Measurements from ENCODE around the gene GAB2. TPM values are rescaled to one million over a fixed set of nuclear protein-coding genes. Genes with fewer than 3 reads are reported as not detected.

GAB2 gene
- total RNA-seq, 4 donors from 2014 or later: 39.6 to 57.3 (median 46.6) TPM

GRCh38 chr11:78318321-78319114 is 99.1 kb downstream of the GAB2 start:
- WGBS, 2 donors: 28 to 32% methylated on average over 9 of the region's 9 CpGs

GRCh38 chr11:78315724-78316123 is 101.9 kb downstream of the GAB2 start:
- Histone ChIP-seq H3K9me3 (no peaks in the 10 kb centered on the region), H3K27me3 (no peaks in the 10 kb centered on the region), H3K4me1 (peaks cover 0 to 72% (median 42%) of the 10 kb centered on the region in 4 donors), H3K4me3 (no peak overlapping the region), H3K27ac (no peak overlapping the region), H3K36me3 (no peaks in the 10 kb centered on the region)
- DNase-seq (ENCODE audit: low spot score in 2 of 2): no peak
- 92 to 94% methylated on average over 3 of the region's 3 CpGs for WGBS, 2 donors
- TF ChIP-seq POLR2A (IDR thresholded peaks at IDR 0.05) (no peak), EP300 (IDR thresholded peaks at IDR 0.05) (no peak), CTCF (IDR thresholded peaks at IDR 0.05) (no peak)

More at GRCh38 chr11:78318321-78319114, 99.1 kb downstream of the GAB2 start:
- Histone ChIP-seq H3K4me3 (no peak overlapping the region), H3K9me3 (no peaks in the 10 kb centered on the region), H3K4me1 (peaks cover 0 to 45% (median 23%) of the 10 kb centered on the region in 4 donors), H3K27ac (peak overlapping the region in 2 of 4 donors; percentile 49 to 70), H3K27me3 (no peaks in the 10 kb centered on the region), H3K36me3 (no peaks in the 10 kb centered on the region)
- no peak for DNase-seq (ENCODE audit: low spot score in 2 of 2)
- TF ChIP-seq POLR2A (IDR thresholded peaks at IDR 0.05): no peak
- no peak for TF ChIP-seq EP300 (IDR thresholded peaks at IDR 0.05)
- no peak for TF ChIP-seq CTCF (IDR thresholded peaks at IDR 0.05)

- WGBS, 2 donors: 59 to 60% methylated on average over 5 of the region's 5 CpGs
- no peaks in the 10 kb centered on the region for H3K36me3 ChIP-seq
- DNase-seq (ENCODE audit: low spot score in 2 of 2): no peak
- peak overlapping the region in 2 of 4 donors; percentile 48 to 69 for H3K27ac ChIP-seq
- H3K9me3 ChIP-seq: no peaks in the 10 kb centered on the region
- TF ChIP-seq CTCF (IDR thresholded peaks at IDR 0.05): no peak
- no peak for TF ChIP-seq POLR2A (IDR thresholded peaks at IDR 0.05)
- no peak for TF ChIP-seq EP300 (IDR thresholded peaks at IDR 0.05)
- H3K4me3 ChIP-seq: no peak overlapping the region
- H3K27me3 ChIP-seq: no peaks in the 10 kb centered on the region
- H3K4me1 ChIP-seq: peaks cover 0 to 73% (median 36%) of the 10 kb centered on the region in 4 donors
Measured at GRCh38 chr11:78314762-78315161, 102.9 kb downstream of the GAB2 start.

- H3K27me3 ChIP-seq: no peaks in the 10 kb centered on the region
- H3K4me1 ChIP-seq: peaks cover 0 to 72% (median 30%) of the 10 kb centered on the region in 4 donors
- DNase-seq (ENCODE audit: low spot score in 2 of 2): no peak
- no peaks in the 10 kb centered on the region for H3K9me3 ChIP-seq
- H3K4me3 ChIP-seq: no peak overlapping the region
- 64 to 77% methylated on average over 2 of the region's 2 CpGs for WGBS, 2 donors
- TF ChIP-seq CTCF (IDR thresholded peaks at IDR 0.05): no peak
- TF ChIP-seq EP300 (IDR thresholded peaks at IDR 0.05): no peak
- TF ChIP-seq POLR2A (IDR thresholded peaks at IDR 0.05): no peak
- peak overlapping the region in 2 of 4 donors; percentile 42 to 69 for H3K27ac ChIP-seq
- H3K36me3 ChIP-seq: no peaks in the 10 kb centered on the region
Measured at GRCh38 chr11:78313898-78314297, 103.7 kb downstream of the GAB2 start.

DNA sequence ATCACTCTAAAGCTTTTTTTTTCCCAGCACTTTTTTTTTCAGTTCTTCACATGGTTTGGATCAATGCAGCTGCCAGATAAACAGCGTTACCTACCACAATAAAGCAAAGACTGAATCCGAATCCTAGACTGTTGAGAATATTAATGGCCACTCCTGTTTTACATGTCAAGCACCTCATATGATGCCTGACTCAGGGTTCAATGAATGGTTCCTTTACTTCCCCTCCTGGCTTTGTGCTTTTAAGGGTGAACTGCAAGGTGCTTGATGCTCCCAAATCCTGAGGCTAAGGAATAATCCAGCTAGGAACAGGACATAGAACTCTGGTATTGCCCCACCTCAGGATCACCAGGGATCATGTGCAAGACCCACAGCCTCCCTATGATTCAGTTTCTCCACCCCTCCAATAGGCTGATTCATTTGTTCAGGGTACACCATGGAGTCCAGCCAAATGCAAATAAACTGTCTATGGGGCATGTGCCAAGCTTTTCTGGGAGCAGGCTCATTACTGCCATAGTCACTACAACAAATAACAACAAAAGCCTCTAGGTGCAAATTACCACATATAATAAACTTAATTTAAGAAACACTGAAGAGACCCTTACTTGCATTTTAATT is 104.3 kb downstream of the GAB2 start:
- Histone ChIP-seq H3K27me3 (no peaks in the 10 kb centered on the region), H3K27ac (peak overlapping the region in 2 of 4 donors; percentile 42 to 69), H3K4me1 (peaks cover 0 to 66% (median 28%) of the 10 kb centered on the region in 4 donors), H3K36me3 (no peaks in the 10 kb centered on the region), H3K4me3 (no peak overlapping the region), H3K9me3 (no peaks in the 10 kb centered on the region)
- DNase-seq (ENCODE audit: low spot score in 2 of 2): peak in 1 of 2 donors; percentile 23
- TF ChIP-seq POLR2A (IDR thresholded peaks at IDR 0.05): no peak
- peak in 1 of 2 donors; percentile 65 for TF ChIP-seq EP300 (IDR thresholded peaks at IDR 0.05)
- TF ChIP-seq CTCF (IDR thresholded peaks at IDR 0.05): no peak
- WGBS, 2 donors: 81% methylated on average over 2 of the region's 2 CpGs

Data from tibial nerve (tissue), 4 donors.